KOPT-K1 (cell line): ENCODE results near the gene S100A5.
"Not testable (repeated sequence)": the region's sequence is repeated elsewhere in the genome, so short reads cannot be mapped to it uniquely, and the experiment has no call there.

Source experiments
- H3K27ac ChIP-seq: fragments of 200-600 bp; sonication (generic); 2 replicates; pipeline ENCODE4 v1.5.1; 2016; ENCODE audit warnings: antibody characterized with exemption, mild to moderate bottlenecking, low read depth, low read length; ENCODE audit not compliant: poor library complexity, severe bottlenecking
- H3K36me3 ChIP-seq: fragments of 200-600 bp; sonication (generic); 2 replicates; pipeline ENCODE4 v1.5.1; 2017; ENCODE audit warnings: antibody characterized with exemption, mild to moderate bottlenecking, low read length, moderate library complexity; ENCODE audit not compliant: insufficient read depth
- H3K9me3 ChIP-seq: fragments of 200-600 bp; sonication (generic); 2 replicates; pipeline ENCODE4 v1.5.1; 2017; ENCODE audit warnings: antibody characterized with exemption, low read length, mild to moderate bottlenecking; ENCODE audit not compliant: insufficient read depth, poor library complexity, severe bottlenecking

S100A5 gene

DNA sequence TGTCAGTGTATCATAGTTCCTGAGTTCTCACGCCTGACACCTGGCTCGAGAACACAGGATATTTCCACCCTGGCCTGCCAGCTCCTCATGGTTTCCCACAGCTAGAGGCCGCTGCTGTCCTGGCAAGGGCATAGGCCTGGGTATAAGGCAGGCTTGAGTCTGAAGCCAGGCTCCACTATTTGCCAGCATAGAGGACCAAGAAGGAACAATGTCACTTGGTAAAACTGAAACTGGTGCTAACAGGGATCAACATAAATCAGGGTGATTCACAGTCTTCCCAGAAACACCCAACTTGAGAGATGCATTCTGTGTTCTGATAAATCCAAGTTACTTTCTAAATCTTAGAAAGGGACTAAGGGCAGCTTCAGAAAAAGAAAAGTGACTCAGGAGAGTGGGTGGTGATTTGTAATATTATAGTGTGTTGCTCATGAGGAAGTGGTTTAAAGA lies 31.9 kb upstream of the S100A5 start:
- Histone ChIP-seq H3K27ac (no peak overlapping the region), H3K9me3 (no peaks in the 10 kb centered on the region), H3K36me3 (no peaks in the 10 kb centered on the region)

DNA sequence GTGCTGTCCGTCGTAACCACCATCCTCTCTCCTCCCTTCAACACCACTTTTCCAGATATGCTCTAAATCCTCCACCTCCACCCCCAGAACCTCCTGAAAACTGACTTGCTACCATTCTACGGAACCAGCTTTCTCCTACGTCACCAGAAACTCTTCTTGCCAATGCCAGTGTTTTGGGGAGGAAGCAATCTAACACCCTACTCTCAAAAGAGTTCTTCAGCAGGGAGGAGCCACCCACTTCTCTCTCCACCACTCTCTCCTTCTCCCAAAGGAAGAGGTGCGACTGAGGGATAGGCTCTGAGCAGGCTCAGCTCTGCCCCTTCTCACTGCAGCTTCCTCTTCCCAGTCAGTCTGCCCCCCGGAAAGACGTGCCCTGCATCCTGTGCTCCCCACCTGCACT lies 31.0 kb upstream of the S100A5 start:
- Histone ChIP-seq H3K9me3 (no peaks in the 10 kb centered on the region), H3K36me3 (no peaks in the 10 kb centered on the region), H3K27ac (no peak overlapping the region)

DNA sequence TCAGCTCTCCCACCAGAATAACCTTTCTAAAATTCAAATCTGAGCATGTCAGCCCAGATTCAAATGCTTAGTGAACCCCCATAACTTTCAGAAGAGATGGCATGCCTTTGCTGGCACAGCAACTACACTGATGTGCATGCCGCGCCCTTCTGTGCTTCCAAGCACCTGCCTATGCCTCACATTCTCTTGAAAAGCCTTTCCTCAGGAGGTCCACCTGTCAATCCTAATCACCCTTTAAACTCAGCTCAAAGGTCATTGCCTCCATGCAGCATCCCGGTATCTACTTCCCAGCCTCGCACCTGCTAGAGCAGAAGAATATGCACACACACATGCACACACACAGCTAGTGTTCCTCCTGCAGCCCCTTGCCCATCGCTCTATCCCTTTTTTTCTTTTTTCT lies 30.1 kb upstream of the S100A5 start:
- no peaks in the 10 kb centered on the region for H3K9me3 ChIP-seq
- no peaks in the 10 kb centered on the region for H3K36me3 ChIP-seq
- H3K27ac ChIP-seq = no peak overlapping the region

DNA sequence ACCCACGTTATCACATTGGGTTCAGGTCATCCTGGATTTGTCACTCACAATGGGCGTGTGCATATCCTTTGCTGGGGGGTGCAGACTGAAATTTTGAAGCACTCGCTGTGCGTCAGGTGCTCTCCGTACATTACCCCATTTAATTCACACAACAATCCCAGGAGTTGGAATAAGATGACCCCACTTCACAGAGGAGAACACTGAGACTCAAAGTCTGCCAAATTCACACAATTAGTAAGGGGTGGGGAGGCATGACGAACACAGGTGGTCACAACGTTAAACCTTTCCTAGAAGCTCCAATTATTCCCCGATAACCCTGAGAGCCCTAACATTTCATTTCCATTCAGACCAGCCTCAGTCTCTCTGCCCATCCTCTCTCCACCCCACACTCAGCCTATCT lies 28.7 kb upstream of the S100A5 start:
- no peak overlapping the region for H3K27ac ChIP-seq

DNA sequence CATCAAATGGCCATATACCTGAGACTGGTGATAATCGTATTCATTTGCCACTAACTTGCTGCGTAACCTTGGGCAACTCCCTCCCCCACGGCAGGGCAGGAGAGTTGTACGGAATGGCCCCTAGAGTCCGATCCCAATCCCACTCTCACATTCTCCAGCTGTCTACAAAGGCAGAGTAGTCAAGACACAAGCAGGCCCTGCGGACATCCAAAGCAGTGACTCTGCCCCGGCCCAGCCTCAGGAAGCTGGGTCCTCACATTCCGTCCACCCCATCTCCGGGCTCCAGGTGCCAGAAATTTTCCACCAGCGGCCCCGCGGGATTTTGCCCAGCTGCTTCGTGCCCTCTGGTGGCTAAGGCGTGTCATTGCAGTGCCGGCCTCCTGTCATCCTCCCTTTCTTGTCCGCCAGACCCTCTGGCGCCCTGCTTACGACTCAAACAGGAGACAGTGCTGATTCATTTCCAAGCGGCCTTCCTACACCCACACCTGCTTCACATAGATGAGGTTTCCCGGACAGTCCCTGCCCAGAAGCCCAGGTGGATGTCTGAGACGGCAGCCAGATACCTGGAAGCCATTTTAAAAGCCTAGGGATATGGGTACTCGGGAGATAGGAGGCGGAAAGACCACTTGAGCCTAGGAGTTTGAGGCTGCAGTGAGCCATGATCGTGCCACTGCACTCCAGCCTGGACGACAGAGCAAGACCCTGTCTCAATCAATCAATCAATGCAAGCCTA lies 27.8 kb upstream of the S100A5 start:
- Histone ChIP-seq H3K9me3 (no peaks in the 10 kb centered on the region), H3K27ac (no peak overlapping the region), H3K36me3 (no peaks in the 10 kb centered on the region)

More for the DNA sequence above, 28.7 kb upstream of the S100A5 start:
- no peaks in the 10 kb centered on the region for H3K9me3 ChIP-seq
- no peaks in the 10 kb centered on the region for H3K36me3 ChIP-seq

DNA sequence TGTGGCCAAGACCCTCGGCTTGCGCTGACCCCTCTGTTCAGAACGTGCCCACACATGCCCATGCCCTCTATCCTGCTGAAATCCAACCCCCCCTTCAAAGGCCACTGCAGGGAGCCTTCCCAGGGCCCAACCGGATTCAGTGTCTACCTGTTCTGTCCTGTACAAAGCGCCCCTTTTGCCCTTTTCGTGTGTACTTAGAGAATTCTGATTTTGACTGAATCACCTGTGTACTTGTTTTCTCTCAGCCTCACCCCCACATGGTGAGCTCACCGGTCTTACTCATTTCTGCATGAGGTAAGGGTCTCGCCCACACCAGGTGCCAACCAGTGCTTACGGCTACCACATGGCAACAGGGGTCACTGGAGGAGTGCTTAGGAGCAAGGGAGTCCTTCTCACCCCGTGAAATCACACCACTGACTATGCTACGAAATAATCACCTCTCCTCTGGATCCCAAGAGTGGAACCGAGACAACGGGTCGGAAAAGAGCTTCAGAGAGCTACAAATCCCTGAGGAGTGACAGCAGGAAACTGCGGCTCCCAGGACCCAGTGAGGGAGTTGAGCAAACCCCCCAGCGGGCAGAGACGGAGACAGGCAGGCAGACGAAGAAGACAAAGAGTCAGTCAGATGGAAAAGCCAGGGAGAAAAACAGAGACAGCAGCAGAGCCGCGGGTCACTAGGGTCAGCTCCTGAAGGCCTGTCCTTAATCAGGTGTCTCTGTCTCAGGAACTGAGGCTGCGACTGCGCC lies 27.1 kb upstream of the S100A5 start:
- no peak overlapping the region for H3K27ac ChIP-seq
- H3K36me3 ChIP-seq = no peaks in the 10 kb centered on the region

DNA sequence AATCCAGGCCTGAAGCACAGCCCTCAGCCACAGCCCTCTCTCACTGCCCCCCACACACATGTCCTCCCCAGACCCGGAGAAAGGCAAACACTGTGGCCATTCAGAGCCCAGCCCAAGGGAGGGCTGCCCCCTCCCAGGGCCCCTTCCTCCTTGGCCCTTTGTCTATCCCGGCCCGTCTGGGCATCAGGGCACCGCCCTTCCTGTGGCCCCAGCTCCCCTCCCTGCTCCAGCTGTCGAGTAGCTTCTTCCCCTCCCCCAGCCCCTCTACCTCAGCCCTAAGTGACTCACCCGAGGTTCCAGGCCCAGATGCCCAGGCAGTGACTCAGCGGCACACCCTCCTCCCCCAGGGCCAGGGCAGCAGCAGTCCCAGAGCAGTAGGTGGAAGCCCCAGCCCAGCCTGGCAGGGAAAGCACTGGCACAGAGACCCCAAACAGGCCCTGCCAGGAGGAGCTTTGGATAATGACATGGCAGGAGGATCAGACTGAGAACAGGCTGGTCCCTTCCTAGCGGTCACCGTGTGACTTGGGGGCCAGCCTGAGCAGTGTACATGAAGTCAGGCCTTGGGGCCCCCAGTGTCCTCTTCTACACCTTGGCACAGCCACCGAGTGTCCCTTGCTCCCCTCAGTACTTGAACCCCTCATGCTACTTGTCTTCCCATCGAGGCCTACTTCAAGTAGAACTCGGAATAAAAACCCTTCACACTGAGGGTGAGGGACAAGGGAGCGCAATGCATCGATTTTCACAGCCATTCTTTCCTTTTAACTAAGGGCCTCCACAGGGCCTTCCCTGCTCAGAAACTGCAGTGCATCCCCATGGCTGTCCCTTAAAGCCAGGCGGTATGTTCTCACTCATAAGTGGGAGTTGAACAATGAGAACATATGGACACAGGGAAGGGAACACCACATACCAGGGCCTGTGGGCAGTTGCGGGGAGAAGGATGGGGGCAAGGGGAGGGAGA lies 26.0 kb upstream of the S100A5 start:
- Histone ChIP-seq H3K9me3 (no peaks in the 10 kb centered on the region), H3K27ac (no peak overlapping the region), H3K36me3 (no peaks in the 10 kb centered on the region)

More for the DNA sequence above, 27.1 kb upstream of the S100A5 start:
- H3K9me3 ChIP-seq = no peaks in the 10 kb centered on the region

DNA sequence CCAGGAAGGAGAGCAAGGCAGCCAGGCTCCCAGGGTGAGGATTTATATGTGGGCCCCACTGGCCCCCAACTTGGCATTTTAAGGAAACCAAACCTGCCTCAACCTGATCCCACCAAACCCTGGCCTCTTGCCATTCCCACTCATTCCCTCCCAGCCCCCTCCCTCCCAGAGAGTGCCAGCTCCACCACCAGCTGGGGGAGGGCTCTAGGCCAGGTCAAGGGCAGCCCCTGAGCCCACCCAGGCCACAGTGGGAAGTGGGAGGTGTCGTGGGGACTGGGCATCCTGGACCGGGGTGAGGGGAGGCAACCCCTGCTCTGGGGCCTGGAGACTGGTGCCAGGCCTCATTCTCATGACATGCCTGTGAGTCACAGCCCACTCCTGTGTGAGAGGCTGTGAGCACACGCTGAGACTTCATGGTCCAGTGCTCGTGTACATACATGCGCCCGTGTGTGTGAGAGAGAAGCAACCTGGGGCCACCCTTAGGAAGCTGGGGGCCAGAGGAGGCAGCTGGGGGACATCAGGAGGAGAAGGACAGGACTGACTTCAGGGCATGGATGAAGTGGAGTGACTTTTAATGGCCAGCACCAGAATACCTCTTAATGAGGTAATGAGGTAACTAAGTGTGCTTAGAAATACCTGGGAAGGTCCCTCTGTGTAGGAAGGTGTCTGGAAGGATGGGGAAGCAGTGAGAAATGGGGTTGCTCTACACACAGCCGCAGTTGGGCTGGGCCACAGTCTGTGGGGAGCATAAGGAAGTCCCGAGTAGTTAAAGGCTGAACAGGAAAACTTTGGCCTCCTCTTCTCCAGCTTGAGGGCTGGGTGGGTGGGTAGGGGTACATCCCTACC lies 25.0 kb upstream of the S100A5 start, which contains the start of gene S100A2:
Gene S100A2 (minus strand): TSS at position 316 of the 846 bp plus-strand sequence. CDS start 1,967 bp downstream, outside the sequence.
- no peaks in the 10 kb centered on the region for H3K36me3 ChIP-seq
- no peak within 1 kb of the TSS for H3K27ac ChIP-seq
- H3K9me3 ChIP-seq = no peaks in the 10 kb centered on the region

DNA sequence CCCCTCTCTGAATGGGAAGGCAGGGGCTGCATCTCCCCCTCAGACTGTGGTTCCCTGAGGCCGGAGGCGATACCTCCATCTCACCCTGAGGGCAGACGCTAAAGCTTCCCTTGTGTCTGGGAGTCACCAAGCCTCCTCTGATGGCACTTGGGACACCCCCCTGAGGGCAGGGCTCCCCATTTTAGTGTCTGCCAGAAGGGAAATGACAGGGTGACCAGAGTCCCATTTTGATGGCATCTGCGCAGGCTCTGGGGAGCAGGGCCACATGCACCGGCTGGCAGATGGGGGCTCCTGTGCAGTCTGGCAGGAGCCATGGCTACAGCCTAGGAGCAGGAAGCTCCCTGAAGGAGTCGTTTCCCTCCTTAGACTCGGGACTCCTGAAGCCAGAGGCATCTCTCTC lies 23.3 kb upstream of the S100A5 start:
- no peaks in the 10 kb centered on the region for H3K36me3 ChIP-seq
- no peak overlapping the region for H3K27ac ChIP-seq
- H3K9me3 ChIP-seq = no peaks in the 10 kb centered on the region

DNA sequence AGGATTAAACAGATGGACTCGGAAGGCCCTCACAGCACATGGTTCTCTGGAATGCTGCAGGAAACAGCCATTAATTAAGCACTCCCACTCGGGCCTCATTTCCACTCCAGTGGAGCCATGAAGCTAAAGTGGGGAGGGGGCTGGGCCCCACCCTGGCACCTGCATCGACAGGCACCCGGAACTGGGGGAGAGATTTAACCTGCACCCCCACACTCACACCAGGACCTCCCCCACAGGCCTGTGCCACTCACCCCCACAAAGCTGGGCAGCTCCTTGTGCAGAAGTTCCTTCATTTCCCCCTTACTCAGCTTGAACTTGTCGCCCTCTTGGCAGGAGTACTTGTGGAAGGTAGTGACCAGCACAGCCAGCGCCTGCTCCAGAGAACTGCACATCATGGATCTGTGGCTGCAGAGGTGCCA lies 22.8 kb upstream of the S100A5 start:
- no peaks in the 10 kb centered on the region for H3K36me3 ChIP-seq
- H3K9me3 ChIP-seq = no peaks in the 10 kb centered on the region
- H3K27ac ChIP-seq = no peak overlapping the region

DNA sequence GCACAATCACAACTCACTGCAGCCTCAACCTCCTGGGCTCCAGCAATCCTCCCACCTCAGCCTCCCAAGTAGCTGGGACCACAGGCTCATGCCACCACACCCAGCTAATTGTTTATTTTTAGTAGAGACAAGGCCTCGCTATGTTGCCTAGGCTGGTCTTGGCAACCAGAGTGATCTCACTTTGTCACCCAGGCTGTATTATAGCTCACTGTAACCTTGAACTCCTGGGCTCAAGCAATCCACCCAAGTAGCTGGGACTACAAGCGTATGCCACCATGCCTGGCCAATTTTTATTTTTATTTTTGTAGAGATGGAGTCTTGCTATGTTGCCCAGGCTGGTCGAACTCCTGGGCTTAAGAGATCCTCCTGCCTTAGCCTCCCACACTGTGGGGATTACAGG lies 21.3 kb upstream of the S100A5 start:
- H3K9me3 ChIP-seq, H3K36me3 ChIP-seq, H3K27ac ChIP-seq: not testable (repeated sequence)

DNA sequence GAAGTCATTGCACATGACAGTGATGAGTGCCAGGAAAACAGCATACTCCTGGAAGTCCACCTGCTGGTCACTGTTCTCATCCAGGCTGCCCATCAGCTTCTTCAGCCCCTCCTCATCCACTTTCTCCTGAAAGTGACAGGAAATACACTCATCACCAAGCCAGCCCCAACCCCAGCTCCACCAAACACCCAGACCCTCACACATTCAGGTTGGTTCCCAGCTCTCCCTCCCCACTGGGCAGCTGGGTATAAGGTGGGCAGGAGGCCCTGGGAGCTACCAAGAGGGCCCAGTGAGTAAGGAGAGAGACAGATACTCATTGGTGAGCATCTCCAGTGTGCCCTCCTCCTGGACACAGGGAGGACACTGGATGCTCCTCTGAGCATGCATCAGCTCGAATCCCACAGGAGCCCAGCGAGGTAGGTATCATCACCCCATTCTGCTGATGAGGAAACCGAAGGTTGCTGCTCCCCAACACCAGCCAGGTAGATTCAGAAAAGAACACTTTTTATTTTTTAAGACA lies 20.8 kb upstream of the S100A5 start:
- Histone ChIP-seq H3K27ac (no peak overlapping the region), H3K9me3 (no peaks in the 10 kb centered on the region), H3K36me3 (no peaks in the 10 kb centered on the region)

DNA sequence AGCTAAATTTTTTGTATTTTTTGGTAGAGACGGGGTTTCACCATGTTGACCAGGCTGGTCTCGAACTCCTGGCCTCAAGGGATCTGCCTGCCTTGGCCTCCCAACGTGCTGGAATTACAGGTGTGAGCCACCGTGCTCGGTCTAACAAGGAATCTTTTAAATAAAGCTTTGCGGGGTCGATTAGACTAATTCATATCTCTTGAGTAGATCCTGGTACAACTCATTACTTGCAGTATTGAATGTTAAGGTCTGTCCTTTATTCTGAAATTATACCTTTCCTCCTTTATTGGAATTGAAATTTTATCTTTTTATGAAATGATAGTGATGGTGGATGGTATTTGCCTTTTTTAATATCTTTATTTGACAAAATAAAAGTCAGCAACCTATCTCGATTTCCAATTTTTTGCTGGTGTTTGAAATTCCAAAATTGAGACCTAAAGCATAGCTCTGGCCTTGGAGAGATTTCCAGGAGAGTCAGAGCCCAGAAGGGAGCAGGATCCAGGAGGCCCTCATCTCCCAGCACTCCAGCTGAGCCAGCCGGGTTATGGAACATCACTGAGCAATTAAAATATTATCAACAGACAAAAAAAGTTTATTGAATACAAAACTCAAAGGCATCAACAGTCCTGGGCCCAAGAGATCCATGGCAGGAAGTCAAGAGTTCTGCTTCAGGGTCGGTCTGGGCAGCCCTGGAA lies 20.2 kb upstream of the S100A5 start:
- Histone ChIP-seq H3K36me3 (no peaks in the 10 kb centered on the region), H3K27ac (no peak overlapping the region), H3K9me3 (no peaks in the 10 kb centered on the region)
